GM18505 (cell line): ENCODE results near the gene DCHS1.
"Not testable (repeated sequence)": the region's sequence is repeated elsewhere in the genome, so short reads cannot be mapped to it uniquely, and the experiment has no call there.

Experiments used
- ATAC-seq: cut with Tn5 transposase; IDR thresholded peaks from one replicate; pipeline ENCODE4 v1.9.1; 2021; ENCODE audit not compliant: unreplicated experiment
- POLR2A ChIP-seq: IDR thresholded peaks from 4 replicates; pipeline ENCODE4 v1.6.1; 2011; ENCODE audit warnings: borderline replicate concordance; ENCODE audit not compliant: insufficient read depth, insufficient read length; ENCODE audit errors: extremely low read depth

The DCHS1 gene

GRCh38 chr11:6655790-6656583 is at the start of gene DCHS1:
TSS of gene DCHS1 (minus strand) at chr11:6655809. CDS start at chr11:6641613, 14,196 bp downstream.
- no peak for TF ChIP-seq POLR2A
- no peak for ATAC-seq

- ATAC-seq, result no peak
Observed at GRCh38 chr11:6703247-6704063, 47.8 kb upstream of the DCHS1 start.

DNA sequence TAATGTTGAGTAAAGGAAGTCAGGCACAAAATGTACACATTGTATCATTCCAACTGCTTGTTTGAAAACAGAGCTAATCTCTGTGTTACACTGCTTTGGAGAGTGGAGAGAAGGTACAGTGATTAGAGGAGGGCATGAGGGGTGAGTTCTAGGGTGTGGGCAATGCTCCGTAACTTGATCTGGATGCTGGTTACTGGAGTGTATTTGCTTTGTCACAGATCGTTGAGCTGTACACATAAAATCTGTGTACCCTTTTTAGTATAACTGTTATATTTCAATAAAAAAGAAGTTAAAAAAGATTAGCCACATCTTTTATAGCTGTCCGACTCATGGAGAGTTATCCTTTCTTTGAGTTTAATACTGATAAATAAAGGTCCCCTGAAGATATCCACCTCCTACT is 46.3 kb upstream of the DCHS1 start:
- ATAC-seq, result not testable (repeated sequence)

More at GRCh38 chr11:6703247-6704063, 47.8 kb upstream of the DCHS1 start:
- no peak for TF ChIP-seq POLR2A

GRCh38 chr11:6695377-6695776 is 39.8 kb upstream of the DCHS1 start:
- no peak for ATAC-seq
- no peak for TF ChIP-seq POLR2A

- no peak for ATAC-seq
- TF ChIP-seq POLR2A, result no peak
Observed at GRCh38 chr11:6694229-6694535, 38.6 kb upstream of the DCHS1 start.

- ATAC-seq, result no peak
- no peak for TF ChIP-seq POLR2A
Observed at GRCh38 chr11:6693342-6694228, 38.0 kb upstream of the DCHS1 start.

GRCh38 chr11:6692128-6692527 is 36.5 kb upstream of the DCHS1 start:
- TF ChIP-seq POLR2A, result no peak
- ATAC-seq, result no peak

GRCh38 chr11:6690431-6691132 is 35.0 kb upstream of the DCHS1 start:
- not testable (repeated sequence) for ATAC-seq

DNA sequence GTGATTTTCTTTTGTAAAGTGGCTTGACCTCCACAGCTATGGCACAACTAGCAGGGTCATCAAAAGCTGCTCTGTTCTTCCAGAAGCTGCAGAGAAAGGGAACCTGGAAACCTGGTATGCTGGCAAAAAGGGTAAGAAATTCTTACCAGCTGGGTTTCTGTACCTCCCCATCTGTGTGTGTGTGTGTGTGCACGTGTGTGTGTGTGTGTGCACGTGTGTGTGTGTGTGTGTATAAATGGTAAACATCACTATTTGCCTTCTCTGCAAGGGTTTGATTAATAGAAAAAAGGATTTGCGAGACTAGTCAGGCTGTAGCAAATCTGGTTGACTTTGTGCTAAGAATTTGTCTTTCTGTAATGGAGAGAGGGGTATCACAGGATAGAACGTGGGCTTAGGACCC is 32.3 kb upstream of the DCHS1 start:
- TF ChIP-seq POLR2A, result no peak
- ATAC-seq, result no peak

GRCh38 chr11:6686006-6686405 is 30.4 kb upstream of the DCHS1 start:
- ATAC-seq, result no peak
- TF ChIP-seq POLR2A, result no peak

DNA sequence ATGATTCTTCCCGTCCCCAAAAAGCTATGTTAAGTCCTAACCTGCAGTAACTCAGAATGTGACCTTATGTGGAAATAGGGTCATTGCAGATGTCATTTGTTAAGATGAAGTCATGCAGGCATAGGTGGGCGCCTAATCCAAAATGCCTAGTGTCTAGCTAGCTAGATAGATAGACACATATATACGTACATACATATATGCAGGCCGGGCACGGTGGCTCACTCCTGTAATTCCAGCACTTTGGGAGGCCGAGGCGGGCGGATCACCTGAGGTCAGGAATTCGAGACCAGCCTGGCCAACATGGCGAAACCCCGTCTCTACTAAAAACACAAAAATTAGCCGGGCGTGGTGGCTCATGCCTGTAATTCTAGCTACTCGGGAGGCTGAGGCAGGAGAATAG is 28.5 kb upstream of the DCHS1 start:
- not testable (repeated sequence) for ATAC-seq

GRCh38 chr11:6682936-6683861 is 27.6 kb upstream of the DCHS1 start, which contains the start of gene MRPL17:
TSS of gene MRPL17 (minus strand) at chr11:6683340. CDS start at chr11:6683296, 44 bp downstream.
- TF ChIP-seq POLR2A, result peak; percentile 91
- ATAC-seq, result peak; percentile 94
